ENCODE results near the gene CISTR.

- TF ChIP-seq CTCF (conservative IDR thresholded peaks at IDR 0.05; ENCODE audit: low read depth, low read length): no peak
- no peak for TF ChIP-seq EZH2 (IDR thresholded peaks at IDR 0.05; ENCODE audit: borderline replicate concordance, low read depth, low read length, poor library complexity, severe bottlenecking)
Observed at GRCh38 chr12:53722450-53723041, 29.2 kb downstream of the CISTR start.

Data from A673 (cell line).